ENCODE data around the gene IL5RA.

GRCh38 chr3:3020209-3020608 lies 90.0 kb downstream of the IL5RA start:
- TF ChIP-seq ZNF565 (CRISPR knock-in tag; conservative IDR thresholded peaks at IDR 0.05; ENCODE audit: low read depth), result no peak
- TF ChIP-seq ZFP30 (CRISPR knock-in tag; IDR thresholded peaks at IDR 0.05), result no peak
- no peak for TF ChIP-seq CREB5 (CRISPR knock-in tag; IDR thresholded peaks at IDR 0.05; ENCODE audit: low read depth)
- no peak for TF ChIP-seq CSDC2 (CRISPR knock-in tag; IDR thresholded peaks at IDR 0.05)
- TF ChIP-seq RARB (CRISPR knock-in tag; IDR thresholded peaks at IDR 0.05), result no peak
- TF ChIP-seq ARNTL (CRISPR knock-in tag; IDR thresholded peaks at IDR 0.05; ENCODE audit: borderline replicate concordance, low read depth), result no peak
- TF ChIP-seq CSRNP3 (CRISPR knock-in tag; IDR thresholded peaks at IDR 0.05), result no peak
- TF ChIP-seq ZNF70 (CRISPR knock-in tag; IDR thresholded peaks at IDR 0.05), result no peak
- no peak for TF ChIP-seq PATZ1 (CRISPR knock-in tag; IDR thresholded peaks at IDR 0.05; ENCODE audit: borderline replicate concordance)
- TF ChIP-seq GLIS3 (CRISPR knock-in tag; IDR thresholded peaks at IDR 0.05), result no peak

Data from SK-N-SH treated with all-trans-retinoic acid at 6 μM for 48 hours (cell line).